Measurements from ENCODE around the gene VPS52.

VPS52 gene

DNA sequence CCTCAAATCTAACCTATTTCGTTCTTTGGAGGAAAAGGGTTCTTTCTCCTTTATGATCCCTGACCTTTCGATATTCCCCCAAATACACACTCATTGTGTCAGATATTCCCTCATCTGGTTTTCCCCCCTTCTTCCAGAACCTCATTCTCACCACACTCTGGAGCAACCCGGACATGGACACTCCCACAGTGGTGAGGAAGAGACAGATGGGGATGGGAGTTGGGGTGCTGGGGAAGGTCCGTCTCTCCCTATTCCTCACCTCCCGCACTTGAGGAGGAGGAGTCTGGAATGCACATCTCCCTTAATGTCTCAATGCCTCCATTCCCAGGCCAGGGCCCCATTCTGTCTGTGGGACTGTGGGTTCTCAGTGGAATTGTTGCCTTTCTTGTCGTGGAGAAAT is 69.7 kb downstream of the VPS52 start:
- Histone ChIP-seq H3K4me2 (ENCODE audit: low read length) (peak overlapping the region; percentile 99), H3K4ac (ENCODE audit: low read depth, low read length) (no peak overlapping the region), H3K23ac (ENCODE audit: low read length) (no peak overlapping the region), H4K5ac (ENCODE audit: low read length) (no peak overlapping the region), H2BK120ac (ENCODE audit: low read depth, low read length) (no peak overlapping the region), H3K56ac (ENCODE audit: low read length) (peak overlapping the region; percentile 99), H3K4me3 (ENCODE audit: low read length) (peak overlapping the region; percentile 99), H3K36me3 (ENCODE audit: control insufficient read depth, insufficient read depth, low read length) (peaks cover 12% of the 10 kb centered on the region), H4K8ac (ENCODE audit: low read depth, low read length) (no peak overlapping the region), H3K27me3 (ENCODE audit: insufficient read depth, low read length, poor library complexity) (no peaks in the 10 kb centered on the region), H3K27ac (ENCODE audit: low read depth, low read length) (no peak overlapping the region), H2BK5ac (ENCODE audit: low read length) (no peak overlapping the region), H3K4me1 (ENCODE audit: control insufficient read depth, low read depth, low read length) (peaks cover 12% of the 10 kb centered on the region), H2AK5ac (ENCODE audit: low read length) (no peak overlapping the region), H2BK15ac (replicated peaks; ENCODE audit: low read depth) (no peak overlapping the region), H3K18ac (ENCODE audit: low read length) (no peak overlapping the region), H3K9ac (ENCODE audit: low read length) (peak overlapping the region; percentile 99), H3K79me1 (ENCODE audit: low read length) (peaks cover 20% of the 10 kb centered on the region), H3K79me2 (ENCODE audit: control insufficient read depth, insufficient read depth, low read length) (peaks cover 21% of the 10 kb centered on the region)
- DNase-seq = no peak
- no CpG with 5 or more reads among the region's 6 CpGs for WGBS (ENCODE audit: extremely low coverage, insufficient coverage, low lambda C conversion rate)

- H2AK5ac ChIP-seq (ENCODE audit: low read length) = peak overlapping the region; percentile 100
- no peaks in the 10 kb centered on the region for H3K27me3 ChIP-seq (ENCODE audit: insufficient read depth, low read length, poor library complexity)
- H2BK15ac ChIP-seq (replicated peaks; ENCODE audit: low read depth) = no peak overlapping the region
- no peak overlapping the region for H4K8ac ChIP-seq (ENCODE audit: low read depth, low read length)
- H2BK120ac ChIP-seq (ENCODE audit: low read depth, low read length) = no peak overlapping the region
- DNase-seq = no peak
- peak overlapping the region; percentile 99 for H3K4me3 ChIP-seq (ENCODE audit: low read length)
- H3K23ac ChIP-seq (ENCODE audit: low read length) = peak overlapping the region; percentile 81
- peak overlapping the region; percentile 24 for H3K18ac ChIP-seq (ENCODE audit: low read length)
- peak overlapping the region; percentile 99 for H3K56ac ChIP-seq (ENCODE audit: low read length)
- H2BK5ac ChIP-seq (ENCODE audit: low read length) = peak overlapping the region; percentile 88
- peak overlapping the region; percentile 48 for H3K27ac ChIP-seq (ENCODE audit: low read depth, low read length)
- H3K36me3 ChIP-seq (ENCODE audit: control insufficient read depth, insufficient read depth, low read length) = peaks cover 12% of the 10 kb centered on the region
- peaks cover 20% of the 10 kb centered on the region for H3K79me1 ChIP-seq (ENCODE audit: low read length)
- peaks cover 12% of the 10 kb centered on the region for H3K4me1 ChIP-seq (ENCODE audit: control insufficient read depth, low read depth, low read length)
- H3K79me2 ChIP-seq (ENCODE audit: control insufficient read depth, insufficient read depth, low read length) = peaks cover 21% of the 10 kb centered on the region
- H3K4me2 ChIP-seq (ENCODE audit: low read length) = peak overlapping the region; percentile 99
- peak overlapping the region; percentile 30 for H4K5ac ChIP-seq (ENCODE audit: low read length)
- no peak overlapping the region for H3K4ac ChIP-seq (ENCODE audit: low read depth, low read length)
- no CpG with 5 or more reads among the region's 14 CpGs for WGBS (ENCODE audit: extremely low coverage, insufficient coverage, low lambda C conversion rate)
- peak overlapping the region; percentile 99 for H3K9ac ChIP-seq (ENCODE audit: low read length)
These were observed 70.5 kb downstream of the VPS52 start for GRCh38 chr6:33201147-33201545.

Small RNAs within 50 kb of the gene (small RNA-seq; reads per million reads assigned to genes)
- gene MIR219A1 (ENCODE audit: insufficient read depth) = 10.7 reads per million, percentile 86 among the genes with 10 or more reads in this experiment
